A673 (cell line): Measurements from ENCODE around the gene HEXD.

Experiments used
- EZH2 ChIP-seq: fragments of 200-600 bp; sonication (generic); IDR thresholded peaks from 2 replicates; pipeline ENCODE4 v1.6.1; 2017; ENCODE audit warnings: borderline replicate concordance, low read depth, mild to moderate bottlenecking, mixed read lengths, antibody characterized with exemption, low read length; ENCODE audit not compliant: poor library complexity, severe bottlenecking
- TF ChIP-seq, protein P1 (sequence below): fragments of 300-800, 200-600 bp; sonication (generic); conservative IDR thresholded peaks from 2 replicates; pipeline ENCODE4 v1.5.1; 2017; ENCODE audit warnings: low read depth, mild to moderate bottlenecking, antibody characterized with exemption, low read length, moderate library complexity, mixed read lengths

DNA sequence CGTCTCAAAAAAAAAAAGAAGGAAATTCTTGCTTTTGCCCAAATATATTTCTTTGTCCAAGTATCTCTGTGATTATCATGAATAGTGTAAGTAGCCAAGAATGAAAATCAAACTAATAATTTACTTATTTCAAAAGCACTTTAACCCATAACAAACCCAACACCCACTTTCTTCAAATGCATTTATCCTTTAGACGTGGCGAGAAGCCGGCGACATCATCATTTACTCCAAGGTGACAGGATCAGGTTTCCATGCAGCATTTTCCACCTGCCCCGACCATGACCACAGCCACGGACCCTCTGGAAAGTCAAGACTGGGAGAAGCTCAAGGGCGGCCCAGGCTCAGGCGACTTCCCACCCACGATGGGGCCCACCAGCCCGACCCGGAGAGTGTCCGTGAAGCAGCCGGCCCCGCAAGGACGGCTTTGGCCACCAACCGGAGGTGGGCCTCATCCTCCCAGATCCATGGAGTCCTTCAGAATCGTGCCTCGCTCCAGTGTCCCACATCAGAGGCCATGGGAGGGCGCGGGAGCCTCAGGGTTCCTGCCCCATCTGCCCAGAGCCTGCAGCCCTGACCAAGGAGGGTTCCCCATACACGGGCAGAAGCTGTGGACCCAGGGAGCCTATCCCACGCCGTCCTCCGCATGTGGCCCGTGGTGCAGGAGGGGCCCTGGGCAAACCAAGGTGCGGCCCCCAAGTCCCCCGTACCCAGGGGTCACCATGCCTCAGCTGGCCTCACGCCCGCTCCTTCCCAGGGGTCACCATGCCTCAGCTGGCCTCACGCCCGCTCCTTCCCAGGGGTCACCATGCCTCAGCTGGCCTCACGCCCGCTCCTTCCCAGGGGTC is 27.9 kb upstream of the HEXD start:
- TF ChIP-seq, protein P1, sequence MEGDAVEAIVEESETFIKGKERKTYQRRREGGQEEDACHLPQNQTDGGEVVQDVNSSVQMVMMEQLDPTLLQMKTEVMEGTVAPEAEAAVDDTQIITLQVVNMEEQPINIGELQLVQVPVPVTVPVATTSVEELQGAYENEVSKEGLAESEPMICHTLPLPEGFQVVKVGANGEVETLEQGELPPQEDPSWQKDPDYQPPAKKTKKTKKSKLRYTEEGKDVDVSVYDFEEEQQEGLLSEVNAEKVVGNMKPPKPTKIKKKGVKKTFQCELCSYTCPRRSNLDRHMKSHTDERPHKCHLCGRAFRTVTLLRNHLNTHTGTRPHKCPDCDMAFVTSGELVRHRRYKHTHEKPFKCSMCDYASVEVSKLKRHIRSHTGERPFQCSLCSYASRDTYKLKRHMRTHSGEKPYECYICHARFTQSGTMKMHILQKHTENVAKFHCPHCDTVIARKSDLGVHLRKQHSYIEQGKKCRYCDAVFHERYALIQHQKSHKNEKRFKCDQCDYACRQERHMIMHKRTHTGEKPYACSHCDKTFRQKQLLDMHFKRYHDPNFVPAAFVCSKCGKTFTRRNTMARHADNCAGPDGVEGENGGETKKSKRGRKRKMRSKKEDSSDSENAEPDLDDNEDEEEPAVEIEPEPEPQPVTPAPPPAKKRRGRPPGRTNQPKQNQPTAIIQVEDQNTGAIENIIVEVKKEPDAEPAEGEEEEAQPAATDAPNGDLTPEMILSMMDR: no peak
- no peak for TF ChIP-seq EZH2
